HG02763 (cell line): ENCODE data around the gene DENND1A.

Experiments used
- ATAC-seq: cut with Tn5 transposase; IDR thresholded peaks from one replicate; pipeline ENCODE4 v1.9.1; 2021; ENCODE audit warnings: mild to moderate bottlenecking, moderate library complexity; ENCODE audit not compliant: unreplicated experiment

Gene DENND1A

DNA sequence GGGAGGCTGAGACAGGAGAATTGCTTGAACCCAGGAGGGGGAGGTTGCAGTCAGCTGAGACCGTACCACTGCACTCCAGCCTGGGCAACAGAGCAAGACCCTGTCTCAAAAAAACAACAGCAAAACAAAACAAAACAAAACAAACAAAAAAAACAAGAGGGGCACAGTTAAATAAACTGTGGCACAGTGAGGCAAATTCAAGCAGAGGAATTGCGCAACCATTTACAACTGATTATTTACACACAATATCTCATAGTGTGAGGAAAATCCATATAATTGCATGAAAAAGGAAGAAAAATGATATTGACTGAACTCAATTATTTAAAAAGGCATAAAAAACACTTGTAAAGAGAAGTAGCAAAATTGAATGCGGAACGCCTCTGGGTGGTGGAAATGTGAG is 412.4 kb downstream of the DENND1A start:
- no peak for ATAC-seq

DNA sequence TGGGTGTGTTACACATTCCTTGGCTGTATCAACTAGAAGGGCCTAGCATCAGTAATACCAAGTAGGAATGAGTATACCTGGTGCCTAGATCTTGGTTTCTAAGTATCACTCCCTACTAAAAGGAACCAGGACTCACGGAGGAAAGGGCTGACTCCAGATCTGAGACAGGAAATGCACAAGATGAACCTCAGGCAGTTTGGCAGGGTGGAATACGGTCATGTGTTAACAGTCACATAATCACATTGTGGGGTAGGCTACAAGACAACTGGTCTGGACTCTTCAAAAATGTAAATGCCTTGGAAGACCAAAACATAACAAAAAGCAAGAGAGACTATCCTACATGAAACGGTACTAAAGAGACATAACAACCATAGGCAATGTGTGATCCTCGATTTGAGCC is 415.2 kb downstream of the DENND1A start:
- no peak for ATAC-seq

DNA sequence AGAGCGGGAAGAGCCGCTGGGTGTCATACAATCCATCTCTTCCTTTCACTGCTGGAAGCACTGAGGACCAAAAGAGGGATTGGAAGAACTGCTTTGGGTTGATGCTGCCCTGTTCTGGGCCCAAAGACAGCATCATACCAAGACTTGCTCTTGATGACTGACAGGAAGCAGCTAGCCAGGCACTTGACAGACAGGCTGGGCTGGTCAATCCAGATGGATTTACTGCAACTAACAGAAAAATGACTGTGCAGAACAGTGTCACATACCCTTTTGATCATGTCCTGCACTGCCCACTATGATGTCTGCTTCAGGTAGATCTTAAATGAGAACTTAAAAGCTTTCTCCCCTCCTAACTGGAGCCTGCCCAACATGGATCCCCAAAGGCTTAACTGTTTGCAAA is 416.4 kb downstream of the DENND1A start:
- ATAC-seq: no peak

DNA sequence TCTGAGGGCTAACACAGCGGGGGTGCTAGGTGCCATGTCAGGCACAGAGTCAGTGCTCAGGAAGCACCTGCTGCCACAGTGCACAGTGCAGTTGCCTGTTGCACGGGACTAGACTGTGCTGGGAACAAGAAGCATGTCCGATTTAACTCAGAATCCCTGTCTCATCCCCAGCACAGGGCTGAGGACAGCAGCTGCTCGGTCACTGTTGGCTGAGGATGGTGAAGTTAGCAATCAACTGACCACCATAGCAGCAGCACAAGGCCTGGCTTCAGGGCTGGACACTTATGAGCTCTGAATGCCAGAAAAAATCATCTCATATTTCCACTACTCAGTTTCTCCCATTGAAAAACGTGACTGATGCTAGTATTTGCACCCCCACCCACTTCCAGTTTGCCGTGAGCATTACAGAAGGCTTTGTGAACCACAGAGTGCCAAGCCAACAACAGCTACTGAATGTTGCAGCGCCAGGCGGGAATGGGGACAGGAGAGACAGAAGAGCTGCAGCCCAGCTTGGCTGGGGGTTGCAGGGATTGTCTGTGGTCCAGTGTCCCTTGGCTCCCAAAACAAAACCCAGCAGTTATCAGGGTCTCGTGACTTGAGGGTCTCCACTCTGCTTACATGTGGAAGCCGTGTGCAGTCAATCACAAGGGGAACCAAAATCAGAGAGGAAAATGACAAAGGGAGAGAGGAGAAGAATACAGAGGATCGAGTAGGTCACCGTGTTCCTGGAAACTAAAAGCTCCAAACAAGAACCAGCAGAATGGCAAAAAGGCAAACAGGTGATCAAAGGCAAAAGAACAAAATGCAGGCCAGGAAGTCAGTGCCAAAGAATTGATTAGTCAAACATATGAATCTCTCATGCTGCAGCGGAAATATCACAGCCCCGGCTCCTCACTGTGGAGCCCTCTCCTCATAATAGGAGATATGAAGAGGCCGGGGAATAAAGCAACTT is 418.3 kb downstream of the DENND1A start:
- ATAC-seq: no peak

DNA sequence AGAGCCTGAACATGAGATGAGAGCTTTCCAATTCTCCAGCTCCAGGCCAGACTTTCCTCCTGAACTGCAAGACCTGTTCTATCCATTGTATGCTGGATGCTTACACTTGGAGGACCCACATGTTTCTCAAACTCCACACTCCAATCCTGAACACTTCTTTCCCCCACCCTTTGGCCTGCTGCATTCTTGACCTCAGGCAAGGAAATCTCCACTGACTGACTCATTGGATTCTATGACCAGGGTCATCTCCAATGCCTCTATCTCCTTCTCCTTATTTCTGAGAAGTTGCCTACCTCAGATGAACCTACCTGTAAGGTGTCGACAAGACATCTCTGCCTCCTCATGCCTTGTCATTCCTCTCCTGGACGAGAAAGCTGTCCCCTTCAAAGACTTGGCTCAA is 420.3 kb downstream of the DENND1A start:
- no peak for ATAC-seq

DNA sequence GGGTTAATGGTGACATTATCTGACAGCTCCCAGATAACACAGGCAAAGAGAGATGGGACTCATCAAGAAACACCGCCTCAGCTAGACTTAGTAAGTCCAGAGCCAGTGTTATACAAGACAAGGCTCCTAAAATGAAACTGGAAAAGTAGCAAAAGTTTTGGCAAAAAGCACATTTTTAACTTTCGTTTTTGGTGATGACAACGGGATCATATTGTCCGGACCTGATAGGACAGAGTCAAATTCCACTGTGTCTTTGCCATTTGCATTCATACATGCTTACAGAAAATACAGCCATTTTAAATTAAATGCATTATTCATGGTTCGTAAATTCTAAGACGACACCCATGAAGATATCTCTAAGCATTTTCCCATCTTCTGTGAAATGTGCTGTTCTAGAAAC is 421.9 kb downstream of the DENND1A start:
- ATAC-seq: no peak

DNA sequence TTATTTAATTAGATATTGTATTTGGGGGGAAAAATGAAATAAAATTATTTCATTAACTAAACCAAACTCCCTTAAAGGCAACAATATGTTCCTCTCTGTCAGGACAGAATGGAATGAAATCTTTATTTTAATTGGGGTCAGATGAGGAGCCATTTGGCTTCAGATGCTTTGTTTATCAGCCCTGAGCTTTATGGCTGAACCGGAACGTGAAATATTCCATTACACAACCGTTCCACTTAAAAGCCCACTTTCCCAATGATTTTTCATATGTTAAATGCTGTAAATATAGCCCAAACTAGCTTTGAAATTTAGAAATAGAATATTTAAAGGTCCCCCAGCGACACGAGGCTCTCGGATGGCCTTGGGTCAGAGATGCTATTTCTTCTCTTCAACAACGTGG is 424.4 kb downstream of the DENND1A start:
- no peak for ATAC-seq

DNA sequence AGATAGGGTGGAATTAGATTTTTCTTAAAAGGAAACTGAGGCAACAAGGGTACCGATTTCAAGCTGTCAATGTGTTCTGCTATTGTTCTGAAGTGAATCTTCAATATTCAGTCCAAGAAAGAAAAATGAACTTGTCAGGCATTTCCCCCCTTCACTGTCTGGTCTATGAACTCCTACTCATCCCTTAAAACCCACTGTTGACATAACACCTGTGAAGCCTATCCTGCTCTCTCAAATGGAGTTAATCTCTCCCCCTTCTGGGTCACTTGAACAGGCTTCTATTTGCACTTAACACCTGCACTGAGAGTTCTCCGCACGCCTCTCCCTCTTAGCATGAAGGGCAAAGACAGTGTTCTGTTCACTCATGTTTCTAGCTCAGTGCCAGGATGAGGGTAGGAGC is 429.6 kb downstream of the DENND1A start:
- ATAC-seq: no peak

DNA sequence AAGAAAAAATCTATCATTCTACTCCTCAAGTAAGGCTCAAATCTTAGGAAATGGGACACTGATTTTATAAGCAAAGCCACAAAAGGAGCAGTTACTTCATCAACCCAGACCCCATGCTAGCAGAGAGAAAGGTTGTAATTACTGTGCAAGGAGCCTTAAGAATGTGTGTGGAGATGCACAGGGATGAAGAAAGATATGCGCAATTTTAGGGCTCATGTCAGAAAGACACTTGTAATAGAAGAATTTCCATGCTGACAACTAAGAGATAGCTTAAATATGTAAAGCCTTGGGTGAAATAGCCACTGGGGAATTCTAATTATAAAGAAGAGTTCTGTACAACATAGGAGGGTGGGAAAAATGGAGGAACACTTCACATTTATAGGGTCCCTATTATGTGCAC is 432.1 kb downstream of the DENND1A start:
- no peak for ATAC-seq

DNA sequence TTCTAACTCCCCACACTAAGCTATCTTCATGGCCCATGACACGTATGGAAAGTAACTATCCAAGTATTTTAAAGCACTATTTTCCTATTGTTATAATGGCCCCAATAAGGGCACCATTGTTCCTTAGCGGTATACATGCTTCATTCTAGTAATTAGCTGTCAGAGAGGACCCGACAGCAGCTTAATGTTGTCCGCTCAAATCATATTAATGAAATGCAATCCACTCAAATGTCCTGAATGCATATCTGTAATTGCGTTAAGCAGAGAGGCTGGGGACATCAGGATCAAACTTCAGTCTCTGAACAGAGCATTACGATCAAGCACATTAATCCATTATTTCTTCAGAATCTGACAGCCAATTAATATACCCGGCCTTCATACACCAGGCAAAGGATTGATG is 434.2 kb downstream of the DENND1A start:
- no peak for ATAC-seq

DNA sequence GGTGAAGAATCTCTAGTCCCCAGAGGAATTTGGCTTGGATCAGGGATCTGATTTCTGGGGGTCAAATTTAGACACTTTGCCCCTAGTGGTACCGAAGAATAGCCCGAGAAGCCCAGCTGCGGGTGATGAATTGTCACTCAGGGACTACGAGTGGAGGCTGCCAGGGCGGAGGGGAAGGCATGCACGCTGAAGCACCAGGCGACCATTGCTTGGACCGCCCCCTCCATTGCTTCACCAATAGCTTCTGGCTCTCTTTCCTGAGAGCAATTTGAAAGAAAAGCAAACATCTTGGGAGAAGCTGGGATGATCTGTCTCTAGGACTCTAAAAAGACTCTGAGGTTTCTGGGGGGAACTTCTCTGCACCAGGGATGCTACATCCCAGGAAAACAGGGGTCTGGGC is 436.3 kb downstream of the DENND1A start:
- ATAC-seq: no peak

DNA sequence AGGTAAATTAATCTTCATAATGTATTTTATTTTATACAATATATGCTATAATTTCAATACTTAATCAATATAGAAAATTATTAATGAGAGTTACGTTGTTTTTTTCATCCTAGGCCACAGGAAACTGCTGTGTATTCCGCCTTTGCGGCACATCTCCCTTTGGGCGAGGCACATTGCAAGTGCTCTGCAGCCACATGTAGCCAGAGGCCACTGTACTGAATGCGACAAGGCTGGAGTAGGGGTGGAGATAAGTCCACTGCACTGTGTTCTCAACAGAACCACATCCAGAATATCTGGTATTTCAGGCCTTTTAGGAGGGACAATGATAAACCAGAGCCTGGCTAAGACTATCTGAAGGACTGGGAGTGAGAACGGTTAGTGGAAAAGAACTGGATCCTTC is 439.2 kb downstream of the DENND1A start:
- ATAC-seq: no peak

DNA sequence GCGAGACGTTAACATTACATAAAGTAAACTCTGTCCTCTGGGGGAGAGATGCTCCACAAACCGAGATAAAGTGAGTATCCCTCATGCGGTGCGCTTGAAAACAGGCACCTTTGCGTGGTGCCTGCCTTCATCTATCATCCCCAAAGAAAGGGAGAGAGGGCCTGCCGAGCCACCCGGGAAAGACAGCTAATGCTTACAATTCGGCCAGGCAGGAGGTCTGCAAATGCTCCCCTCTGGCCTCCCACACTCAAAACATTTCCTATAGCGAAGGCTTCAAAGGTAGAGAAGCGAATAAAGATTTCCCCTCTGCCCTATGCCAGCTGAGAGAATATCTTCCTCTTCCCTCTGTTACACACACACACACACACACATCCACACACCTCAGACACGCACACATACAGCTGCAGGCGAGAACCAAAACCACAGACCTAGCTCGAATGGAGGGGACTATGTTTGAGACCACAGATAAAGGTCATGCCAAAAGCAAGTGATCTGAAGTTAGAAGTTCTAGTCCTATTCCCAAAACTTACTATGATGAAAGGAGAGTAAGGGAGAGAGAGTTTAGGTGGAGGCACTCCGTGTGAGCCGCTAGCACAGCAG is 441.1 kb downstream of the DENND1A start:
- ATAC-seq: no peak

DNA sequence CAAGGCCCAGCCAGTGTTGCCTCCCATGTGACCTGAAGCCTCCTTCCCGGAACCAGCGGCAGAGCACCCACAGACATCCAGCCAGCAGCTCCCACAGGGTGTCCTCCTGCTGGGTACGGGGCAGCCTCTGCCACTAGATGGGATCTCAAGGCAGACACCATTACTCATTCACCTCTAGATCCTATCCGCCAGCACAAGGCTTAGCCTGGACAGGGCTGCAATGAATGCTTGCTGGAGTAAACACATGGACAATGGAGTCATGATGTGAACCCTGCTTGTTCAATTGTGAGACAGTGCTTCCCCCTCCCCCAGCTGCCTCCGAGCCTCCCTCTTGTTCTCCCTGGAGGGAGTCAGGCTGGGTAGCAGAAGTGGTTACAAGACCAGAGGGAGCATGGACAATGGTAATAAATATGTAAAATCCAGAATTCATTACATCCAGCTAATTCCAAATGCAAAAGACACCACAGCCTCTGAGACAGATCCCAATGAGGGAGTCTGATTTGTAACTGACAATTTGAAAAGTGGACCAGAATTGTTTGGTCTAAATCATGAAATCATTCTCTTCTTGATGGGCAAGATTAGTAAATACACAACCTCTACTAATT is 441.9 kb downstream of the DENND1A start:
- no peak for ATAC-seq

DNA sequence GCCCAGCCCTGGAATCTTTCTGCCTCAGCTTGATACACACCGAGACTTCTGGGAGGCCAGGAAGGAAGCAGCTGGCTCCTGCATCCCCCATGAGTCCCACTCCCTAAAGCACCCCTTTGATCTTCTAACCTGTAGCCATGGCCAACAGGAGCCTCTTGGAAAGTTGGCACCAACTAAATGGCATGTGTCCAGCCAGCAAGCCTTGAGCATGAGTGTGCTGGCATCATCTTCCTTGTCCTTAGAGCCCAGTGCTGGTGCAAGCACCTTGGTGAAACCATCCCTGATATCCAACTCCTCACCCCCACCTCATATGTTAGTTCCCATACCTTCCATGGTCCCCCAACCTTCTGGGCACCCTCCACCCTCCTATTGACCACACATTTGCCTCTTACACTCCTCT is 443.5 kb downstream of the DENND1A start:
- no peak for ATAC-seq

DNA sequence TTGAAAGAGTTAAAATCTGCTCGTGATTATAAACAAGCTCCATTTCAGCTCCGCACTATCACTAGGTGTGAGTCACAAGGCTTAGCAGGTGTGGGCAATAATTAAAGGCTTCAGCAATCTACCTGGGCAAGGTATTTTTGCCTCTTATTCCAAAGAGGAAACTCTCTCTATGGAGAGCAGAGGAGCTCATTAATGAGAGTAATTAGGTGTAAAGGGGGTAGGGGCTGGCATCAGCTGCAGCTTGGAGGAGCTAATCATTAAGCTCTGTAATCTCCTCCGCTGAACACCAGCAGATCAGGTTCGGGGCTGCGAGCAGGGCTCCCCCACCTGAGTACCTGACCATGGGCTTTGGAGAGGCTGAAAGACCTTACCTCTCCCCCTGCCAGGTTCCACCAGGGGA is 444.7 kb downstream of the DENND1A start:
- ATAC-seq: no peak

DNA sequence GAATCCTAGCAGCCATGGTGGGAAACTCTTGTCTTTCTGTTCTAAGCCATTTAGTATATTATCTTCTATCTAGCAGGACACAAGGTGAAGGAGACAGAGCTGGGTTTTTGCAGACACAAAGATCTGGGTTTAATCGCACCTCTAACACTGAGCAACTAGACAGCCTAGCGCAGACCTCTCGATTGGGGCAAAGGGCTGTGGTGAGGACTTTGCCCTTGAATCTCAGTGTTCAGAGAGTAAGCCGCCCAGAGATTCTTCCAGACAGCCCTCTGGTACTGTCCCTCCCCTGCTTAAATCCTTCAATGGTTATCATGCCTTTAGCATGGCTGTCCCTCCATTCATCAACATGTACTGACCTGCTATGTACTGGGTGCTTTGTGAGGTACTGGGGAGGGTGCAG is 445.8 kb downstream of the DENND1A start:
- ATAC-seq: no peak

DNA sequence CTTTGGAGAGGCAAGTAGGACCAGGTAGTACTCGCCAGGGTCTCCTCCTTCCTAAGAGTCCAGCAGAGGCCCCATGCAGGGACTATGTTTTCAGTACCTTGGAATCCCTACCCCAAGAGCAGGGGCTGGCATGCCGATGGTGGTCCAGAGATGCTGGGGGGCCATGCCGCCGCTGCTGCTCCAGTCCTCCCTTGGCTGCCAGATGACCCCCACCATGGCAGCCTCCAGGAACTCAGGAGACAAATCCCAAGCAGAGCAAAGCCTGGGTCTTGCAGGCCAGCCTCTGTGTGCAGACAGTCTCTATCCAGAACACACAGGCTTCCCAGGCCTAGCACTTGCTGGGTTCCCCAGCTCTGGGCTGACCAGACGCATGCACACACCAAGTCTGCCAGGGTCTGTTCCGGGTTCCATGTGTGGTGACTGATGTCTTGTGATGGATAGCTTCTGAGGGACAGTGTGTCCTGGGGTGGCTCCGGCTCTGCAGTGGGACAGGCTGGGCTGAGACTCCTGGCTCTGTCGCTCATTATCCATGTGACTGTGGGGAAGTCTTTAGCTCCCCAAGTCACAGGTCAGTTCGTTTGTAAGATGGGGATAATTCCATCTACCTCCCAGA is 446.6 kb downstream of the DENND1A start:
- ATAC-seq: no peak

DNA sequence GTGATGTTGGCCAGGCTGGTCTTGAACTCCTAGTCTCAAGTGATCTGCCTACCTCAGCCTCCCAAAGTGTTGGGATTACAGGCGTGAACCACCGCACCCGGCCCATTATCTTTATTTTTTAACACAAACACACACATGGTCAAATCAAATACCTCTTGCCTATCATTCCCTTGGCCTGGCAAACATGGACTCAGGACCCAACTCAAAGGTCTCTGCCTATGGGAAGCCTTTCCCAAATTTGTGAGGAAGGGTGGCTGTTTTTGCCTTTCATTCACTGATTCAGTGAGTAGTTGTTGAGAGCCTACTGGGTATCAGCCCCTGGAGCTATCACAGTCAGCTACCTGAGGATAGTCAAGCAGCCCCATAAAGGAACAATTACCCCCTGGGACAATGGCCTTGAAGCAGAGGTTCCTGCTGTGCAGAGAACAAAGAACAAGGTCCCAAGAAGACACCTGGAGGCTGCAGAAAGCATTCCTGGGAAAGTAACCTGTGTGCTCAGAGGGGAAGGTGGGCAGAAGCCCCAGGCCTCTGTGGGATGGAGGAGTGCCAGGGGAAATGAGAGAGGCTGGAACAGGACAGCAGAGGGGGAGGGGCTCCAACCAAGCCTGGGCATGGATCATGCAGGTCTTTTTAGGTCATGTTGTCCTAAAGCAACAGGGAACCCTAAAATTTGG is 447.5 kb downstream of the DENND1A start:
- no peak for ATAC-seq

DNA sequence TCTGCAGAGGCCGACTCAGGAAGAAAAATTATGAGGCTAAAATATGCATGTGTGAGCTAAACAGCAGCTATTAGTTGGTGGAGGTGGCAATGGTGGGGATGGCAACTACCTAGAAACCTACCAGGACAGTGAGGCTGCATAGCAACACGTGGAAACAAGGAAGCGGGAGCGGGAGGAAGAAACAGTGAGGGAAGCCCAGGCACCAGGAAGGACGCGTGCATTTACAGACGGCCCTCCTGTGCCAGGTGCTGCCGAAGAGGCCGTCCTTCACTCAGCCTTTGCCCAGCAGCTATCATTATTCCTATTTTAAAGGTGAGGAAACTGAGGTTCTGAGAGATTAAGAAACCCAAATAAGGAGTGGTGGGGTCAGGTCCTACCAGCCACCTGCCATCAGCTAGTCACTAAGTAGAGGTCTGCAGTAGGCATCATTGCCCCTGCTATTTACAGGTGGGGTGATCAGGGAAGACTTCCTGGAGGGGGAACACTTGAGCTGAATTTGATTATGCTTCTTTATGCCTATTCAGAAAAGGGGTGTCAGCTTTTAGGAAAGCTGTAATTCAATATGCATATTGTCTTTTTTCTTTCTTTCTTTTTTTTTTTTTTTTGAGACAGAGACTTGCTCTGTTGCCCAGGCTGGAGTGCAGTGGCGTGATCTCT is 448.6 kb downstream of the DENND1A start:
- ATAC-seq: no peak

DNA sequence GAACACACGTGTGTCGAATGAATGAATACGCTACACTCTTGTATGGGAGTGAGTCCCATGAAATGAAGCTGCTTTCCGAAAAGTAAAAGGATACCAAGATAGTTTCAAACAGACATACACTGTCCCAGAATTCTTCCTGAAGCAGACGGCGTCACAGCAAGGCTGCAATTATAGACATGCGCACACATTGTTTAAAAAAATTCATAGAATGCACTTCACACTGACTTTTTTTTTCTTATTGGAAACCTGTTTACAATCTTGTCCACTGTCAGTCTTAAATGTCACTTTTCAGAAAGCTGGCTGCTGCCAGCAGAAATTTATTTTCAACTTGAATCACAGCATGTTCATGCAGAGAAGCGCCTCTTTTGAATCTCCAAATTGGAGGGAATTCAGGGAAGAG is 449.1 kb downstream of the DENND1A start:
- no peak for ATAC-seq
